GDM1 (cell line): Measurements from ENCODE around the gene APOO.
"Not testable (repeated sequence)": the region's sequence is repeated elsewhere in the genome, so short reads cannot be mapped to it uniquely, and the experiment has no call there.

Experiments used
- DNase-seq: peaks from one replicate; lab custom pipeline; 2025; lab: John Stamatoyannopoulos, UW

The APOO gene

GRCh38 chrX:23902419-23902818 is 5.3 kb downstream of the APOO start:
- DNase-seq: no peak

GRCh38 chrX:23901805-23902204 is 5.9 kb downstream of the APOO start:
- DNase-seq: peak; percentile 67

- DNase-seq: no peak
Measured at GRCh38 chrX:23901060-23901459, 6.7 kb downstream of the APOO start.

- DNase-seq: no peak
Measured at GRCh38 chrX:23900220-23900797, 7.4 kb downstream of the APOO start.

GRCh38 chrX:23898412-23898959 is 9.3 kb downstream of the APOO start:
- DNase-seq: no peak

GRCh38 chrX:23896981-23897380 is 10.8 kb downstream of the APOO start:
- DNase-seq: no peak

- DNase-seq: not testable (repeated sequence)
Measured at GRCh38 chrX:23896539-23896938, 11.2 kb downstream of the APOO start.

GRCh38 chrX:23894993-23895392 is 12.7 kb downstream of the APOO start:
- not testable (repeated sequence) for DNase-seq

GRCh38 chrX:23890933-23891332 is 16.8 kb downstream of the APOO start:
- DNase-seq: no peak

GRCh38 chrX:23888887-23889501 is 18.7 kb downstream of the APOO start:
- DNase-seq: no peak

GRCh38 chrX:23887918-23888317 is 19.8 kb downstream of the APOO start:
- no peak for DNase-seq

GRCh38 chrX:23887451-23887850 is 20.3 kb downstream of the APOO start:
- no peak for DNase-seq

GRCh38 chrX:23885803-23886202 is 21.9 kb downstream of the APOO start:
- DNase-seq: no peak

GRCh38 chrX:23884427-23885024 is 23.2 kb downstream of the APOO start:
- DNase-seq: no peak

GRCh38 chrX:23883737-23884354 is 23.9 kb downstream of the APOO start:
- no peak for DNase-seq

GRCh38 chrX:23879380-23880090 is 28.2 kb downstream of the APOO start:
- no peak for DNase-seq

GRCh38 chrX:23871905-23872546 is 35.7 kb downstream of the APOO start:
- DNase-seq: no peak

GRCh38 chrX:23870041-23870440 is 37.7 kb downstream of the APOO start:
- DNase-seq: no peak

- no peak for DNase-seq
Measured at GRCh38 chrX:23864742-23865326, 42.9 kb downstream of the APOO start.

- not testable (repeated sequence) for DNase-seq
Measured at GRCh38 chrX:23861952-23862351, 45.8 kb downstream of the APOO start.

- DNase-seq: no peak
Measured at GRCh38 chrX:23861215-23861896, 46.4 kb downstream of the APOO start.
